H1 (cell line): ENCODE data around the gene HS1BP3. TPM values are rescaled to one million over a fixed set of nuclear protein-coding genes. Genes with fewer than 3 reads are reported as not detected.

Source experiments
- CTCF ChIA-PET: fragments of 300-600 bp; sonication (Branson Sonifier 250); formaldehyde crosslinking; loops from one replicate; lab custom pipeline; 2021; ENCODE audit not compliant: partially characterized antibody; lab: Charles Lee
- POLR2A ChIA-PET: fragments of 300-600 bp; sonication (Branson Sonifier 250); formaldehyde crosslinking; loops from one replicate; lab custom pipeline; 2021; ENCODE audit warnings: inconsistent platforms; ENCODE audit not compliant: partially characterized antibody; lab: Charles Lee
- DNase-seq, 2 experiments: peaks; one replicate each; pipeline versions ENCODE4 v3.0.0 to v3.0.0-alpha.2; 2010 to 2022; ENCODE audit warnings: low spot score in 2 of 2, low read depth in 1 of 2, mixed read lengths in 1 of 2
- FAIRE-seq: peaks from 2 replicates; lab custom pipeline; 2011; peaks lifted over from hg19 to GRCh38; lab: Jason Lieb, UNC
- H2AFZ ChIP-seq: 2 replicates; pipeline ENCODE4 v1.8.1; 2012; ENCODE audit warnings: low read length, inconsistent platforms
- H2AK5ac ChIP-seq: 2 replicates; pipeline ENCODE4 v1.6.1; 2013; ENCODE audit warnings: low read depth, low read length
- H2BK120ac ChIP-seq: replicated peaks from 2 replicates; pipeline ENCODE3; 2013; ENCODE audit warnings: low read depth, low read length, inconsistent platforms
- H2BK12ac ChIP-seq: 2 replicates; pipeline ENCODE4 v1.6.1; 2013; ENCODE audit warnings: low read depth, low read length
- H2BK15ac ChIP-seq: 2 replicates; pipeline ENCODE4 v1.6.1; 2013; ENCODE audit warnings: low read length
- H2BK20ac ChIP-seq: 2 replicates; pipeline ENCODE4 v1.6.1; 2013; ENCODE audit warnings: low read length
- H2BK5ac ChIP-seq: 2 replicates; pipeline ENCODE4 v1.6.1; 2013; ENCODE audit warnings: low read depth, low read length
- H3K14ac ChIP-seq: 2 replicates; pipeline ENCODE4 v1.6.1; 2013; ENCODE audit warnings: inconsistent platforms; ENCODE audit not compliant: insufficient read length
- H3K18ac ChIP-seq: 2 replicates; pipeline ENCODE4 v1.6.1; 2013; ENCODE audit warnings: low read length; ENCODE audit errors: extremely low read depth
- H3K23ac ChIP-seq: 2 replicates; pipeline ENCODE4 v1.6.1; 2013; ENCODE audit warnings: inconsistent platforms; ENCODE audit not compliant: insufficient read length
- H3K23me2 ChIP-seq: 2 replicates; pipeline ENCODE4 v1.6.1; 2013; ENCODE audit warnings: low read depth, low read length
- H3K27ac ChIP-seq: 2 replicates; pipeline ENCODE4 v1.6.1; 2011; ENCODE audit warnings: low read depth, low read length, inconsistent platforms
- H3K27me3 ChIP-seq, 4 experiments: replicated peaks in 1 of 4; 1 replicate in 1 of 4; 2 replicates in 3 of 4; pipeline versions ENCODE4 v1.6.1 to v1.8.1; 2011 to 2013; ENCODE audit warnings: low read length in 3 of 4, mild to moderate bottlenecking in 3 of 4, inconsistent platforms in 2 of 4, mixed read lengths in 2 of 4, moderate library complexity in 1 of 4; ENCODE audit not compliant: control insufficient read depth in 3 of 4, insufficient read depth in 3 of 4; ENCODE audit errors: extremely low read depth in 1 of 4
- H3K36me3 ChIP-seq, 4 experiments: 2 replicates each; pipeline versions ENCODE4 v1.6.1 to v1.8.1; 2011 to 2013; ENCODE audit warnings: mild to moderate bottlenecking in 4 of 4, low read length in 3 of 4, moderate library complexity in 2 of 4, control low read depth in 1 of 4, inconsistent platforms in 1 of 4; ENCODE audit not compliant: insufficient read depth in 4 of 4, control insufficient read depth in 2 of 4
- H3K4ac ChIP-seq: replicated peaks from 2 replicates; pipeline ENCODE3; 2013; ENCODE audit warnings: low read length, low read depth, mixed read lengths, inconsistent platforms; ENCODE audit not compliant: insufficient read length
- H3K4me1 ChIP-seq, 4 experiments: replicated peaks in 1 of 4; 1 replicate in 1 of 4; 2 replicates in 3 of 4; pipeline versions ENCODE4 v1.6.1 to v1.8.1; 2011 to 2013; ENCODE audit warnings: low read length in 3 of 4, inconsistent platforms in 2 of 4, mixed read lengths in 1 of 4; ENCODE audit not compliant: insufficient read depth in 4 of 4, control insufficient read depth in 3 of 4
- H3K4me2 ChIP-seq, 2 experiments: 2 replicates each; pipeline versions ENCODE4 v1.6.1 to v1.8.1; 2011 to 2013; ENCODE audit warnings: low read depth in 2 of 2, low read length in 2 of 2, control low read depth in 1 of 2, inconsistent platforms in 1 of 2, mild to moderate bottlenecking in 1 of 2; ENCODE audit not compliant: insufficient read depth in 1 of 2
- H3K4me3 ChIP-seq, 4 experiments: fragments of 200-600, 300-600 bp in 1 of 4; sonication (generic), shearing (Covaris generic), sonication (Bioruptor Twin) in 1 of 4; 2 replicates each; pipeline versions ENCODE4 v1.5.1 to v1.8.1; 2011 to 2016; ENCODE audit warnings: low read length in 4 of 4, low read depth in 3 of 4, control low read depth in 2 of 4, inconsistent platforms in 2 of 4, mild to moderate bottlenecking in 2 of 4, mixed read lengths in 1 of 4, moderate library complexity in 1 of 4; ENCODE audit not compliant: insufficient read depth in 2 of 4; ENCODE audit errors: extremely low read depth in 1 of 4
- H3K56ac ChIP-seq: replicated peaks from 2 replicates; pipeline ENCODE3; 2013; ENCODE audit warnings: low read depth, mild to moderate bottlenecking, mixed read lengths, low read length, inconsistent platforms; ENCODE audit not compliant: insufficient read length
- H3K79me1 ChIP-seq: 2 replicates; pipeline ENCODE4 v1.6.1; 2013; ENCODE audit warnings: low read depth, low read length, control low read depth
- H3K79me2 ChIP-seq, 2 experiments: 2 replicates each; pipeline versions ENCODE4 v1.6.1 to v1.8.1; 2012 to 2013; ENCODE audit warnings: low read length in 2 of 2, mild to moderate bottlenecking in 2 of 2, inconsistent platforms in 1 of 2; ENCODE audit not compliant: insufficient read depth in 2 of 2, control insufficient read depth in 1 of 2
- H3K9ac ChIP-seq, 4 experiments: replicated peaks in 1 of 4; 1 replicate in 1 of 4; 2 replicates in 3 of 4; pipeline versions ENCODE4 v1.6.1 to v1.8.1; 2011 to 2013; ENCODE audit warnings: low read depth in 3 of 4, low read length in 3 of 4, control low read depth in 2 of 4, mild to moderate bottlenecking in 2 of 4, moderate library complexity in 2 of 4, inconsistent platforms in 1 of 4; ENCODE audit errors: extremely low read depth in 1 of 4
- H3K9me3 ChIP-seq, 2 experiments: 2 replicates each; pipeline versions ENCODE4 v1.6.1 to v1.8.1; 2012 to 2013; ENCODE audit warnings: mild to moderate bottlenecking in 2 of 2, moderate library complexity in 2 of 2, control low read depth in 1 of 2, inconsistent platforms in 1 of 2, low read depth in 1 of 2, low read length in 1 of 2, mixed read lengths in 1 of 2; ENCODE audit not compliant: insufficient read depth in 2 of 2
- H4K20me1 ChIP-seq, 2 experiments: replicated peaks in 1 of 2; 2 replicates each; pipeline versions ENCODE3 to v1.8.1; 2011 to 2013; ENCODE audit warnings: inconsistent platforms in 2 of 2, low read length in 2 of 2, mild to moderate bottlenecking in 1 of 2; ENCODE audit not compliant: insufficient read depth in 2 of 2, control insufficient read depth in 1 of 2
- H4K5ac ChIP-seq: 2 replicates; pipeline ENCODE4 v1.6.1; 2013; ENCODE audit warnings: low read length, low read depth, mixed read lengths, inconsistent platforms; ENCODE audit not compliant: insufficient read length
- H4K8ac ChIP-seq: 2 replicates; pipeline ENCODE4 v1.8.0; 2013; ENCODE audit warnings: mild to moderate bottlenecking, moderate library complexity, low read length, inconsistent platforms; ENCODE audit not compliant: insufficient read depth; ENCODE audit errors: extremely low read depth
- H4K91ac ChIP-seq: replicated peaks from 2 replicates; pipeline ENCODE3; 2013; ENCODE audit warnings: low read length, mixed read lengths, inconsistent platforms; ENCODE audit not compliant: insufficient read length
- TAF7 ChIP-seq: optimal IDR thresholded peaks from 2 replicates; pipeline ENCODE3; 2011; ENCODE audit warnings: low read depth, mild to moderate bottlenecking, inconsistent platforms, low read length, moderate library complexity, borderline replicate concordance
- TCF12 ChIP-seq: IDR thresholded peaks from 2 replicates; pipeline ENCODE4 v1.6.1; 2011; ENCODE audit warnings: low read depth, mild to moderate bottlenecking, low read length
- WGBS, 2 experiments: shearing (Covaris generic) in 1 of 2; methylation state at CpG; one replicate each; pipeline versions ENCODE4 v1.1.6 to v1.1.7; 2013 to 2015; ENCODE audit warnings: low lambda C conversion rate in 2 of 2, mixed read lengths in 2 of 2, inconsistent platforms in 1 of 2, low coverage in 1 of 2, missing lambda C conversion rate in 1 of 2; ENCODE audit not compliant: insufficient replicate concordance in 2 of 2, insufficient coverage in 1 of 2, insufficient read length in 1 of 2; ENCODE audit errors: extremely low coverage in 1 of 2, missing lambda C conversion rate in 1 of 2; 5-methylcytosine and 5-hydroxymethylcytosine counted together
- polyA plus RNA-seq, 7 experiments: library from polyadenylated mRNA; depleted of rRNA in 3 of 7; stranded (reverse) in 5 of 7; unstranded in 2 of 7; fragments of >200 nt in 5 of 7; fragments of 200-250 nt in 2 of 7; gene quantifications; 1 replicate in 5 of 7; 2 replicates in 1 of 7; 4 replicates in 1 of 7; pipeline versions ENCODE4 v1.2.1 to v1.2.3, GENCODE V29; 2011 to 2013; ENCODE audit warnings: missing spikeins in 2 of 7, mixed read lengths in 2 of 7
- total RNA-seq: library from RNA; stranded (reverse); fragmentation: NEBNext Ultra II Directional; extraction: Animal tissue kit (Norgen Biotek cat#: 25700); gene quantifications from 2 replicates; pipeline ENCODE4 v1.2.1, GENCODE V29; 2021

The HS1BP3 gene
- total and polyA plus RNA-seq, 2 of the 8 experiments (the other 6 are each of a cell fraction or from before 2014, with no cell fraction given): 11.1 to 11.3 TPM

GRCh38 chr2:20608666-20609348, 42.1 kb downstream of the HS1BP3 start:
- H3K4ac ChIP-seq: no peak overlapping the region
- H3K56ac ChIP-seq: no peak overlapping the region
- H3K9me3 ChIP-seq: 0 out of 4 replicates have a peak, but pooled peaks cover 3% of the 10 kb centered on the region in 2 experiments
- no peak overlapping the region for H2BK12ac ChIP-seq
- no peaks in the 10 kb centered on the region for H3K79me1 ChIP-seq
- no peak overlapping the region for H2BK5ac ChIP-seq
- no peak for DNase-seq
- H2BK20ac ChIP-seq: no peak overlapping the region
- H3K27ac ChIP-seq: no peak overlapping the region
- no peak overlapping the region for H3K4me3 ChIP-seq
- no peak overlapping the region for H2BK15ac ChIP-seq
- H3K14ac ChIP-seq: no peak overlapping the region
- FAIRE-seq: no peak
- POLR2A ChIA-PET: interaction anchor here (1.1 to 2.1 kb wide), 2 partner anchors 9 to 13 kb away, joined by 3 to 5 read pairs; no protein-coding TSS in a partner anchor
- no peaks in the 10 kb centered on the region for H3K79me2 ChIP-seq
- H4K5ac ChIP-seq: no peak overlapping the region
- peaks cover 0 to 4% (median 0%) of the 10 kb centered on the region in 4 experiments; a peak in 2 of 7 replicates for H3K4me1 ChIP-seq
- TF ChIP-seq TAF7 (no peak), TCF12 (no peak)
- TF ChIP-seq, all 59 proteins: peak for 0
- no peaks in the 10 kb centered on the region for H4K20me1 ChIP-seq
- no peaks in the 10 kb centered on the region for H3K36me3 ChIP-seq
- H3K4me2 ChIP-seq: no peak overlapping the region
- no peaks in the 10 kb centered on the region for H3K27me3 ChIP-seq
- 90% methylated on average over 7 of the region's 7 CpGs; no CpG with 5 or more reads in 1 of the 2 experiments for WGBS, 2 experiments
- no peak overlapping the region for H3K18ac ChIP-seq
- H4K8ac ChIP-seq: no peak overlapping the region; the same call in 1 of the 2 replicates
- H2AFZ ChIP-seq: no peak overlapping the region
- no peak overlapping the region for H3K23ac ChIP-seq
- no peak overlapping the region for H2BK120ac ChIP-seq
- H3K23me2 ChIP-seq: no peaks in the 10 kb centered on the region
- CTCF ChIA-PET: interaction anchor here (0.6 to 15.2 kb wide), 12 partner anchors 7 to 165 kb away, joined by 3 to 116 read pairs (median 4); no protein-coding TSS in a partner anchor
- no peak overlapping the region for H4K91ac ChIP-seq
- no peak overlapping the region for H3K9ac ChIP-seq
- no peak overlapping the region for H2AK5ac ChIP-seq
